ENCODE data around the gene AKNA. TPM values are rescaled to one million over a fixed set of nuclear protein-coding genes. Genes with fewer than 3 reads are reported as not detected.

The AKNA gene
- total RNA-seq, 1 experiment from 2014 or later = 29.3 TPM

- Mint-ChIP-seq H3K27me3 (ENCODE audit: low read depth) (no peaks in the 10 kb centered on the region), H3K36me3 (peaks cover 35% of the 10 kb centered on the region)
- no peak for ATAC-seq
These were observed 22.6 kb downstream of the AKNA start for GRCh38 chr9:114365194-114365593.

GRCh38 chr9:114364134-114365041 is 23.4 kb downstream of the AKNA start:
- ATAC-seq (no peak), DNase-seq (ENCODE audit: low spot score) (no peak)
- ChIA-PET CTCF (no interaction called here), POLR2A (no interaction called here)
- no peaks in the 10 kb centered on the region for H3K27me3 Mint-ChIP-seq (ENCODE audit: low read depth)
- H3K4me1 Mint-ChIP-seq = peaks cover 15% of the 10 kb centered on the region
- no peaks in the 10 kb centered on the region for H3K9me3 Mint-ChIP-seq
- no peak overlapping the region for H3K27ac Mint-ChIP-seq
- H3K4me3 Mint-ChIP-seq = no peak overlapping the region
- H3K36me3 Mint-ChIP-seq = peaks cover 42% of the 10 kb centered on the region
- no peak for TF ChIP-seq ZNF512 (CRISPR knock-in tag; IDR thresholded peaks at IDR 0.05; ENCODE audit: borderline replicate concordance)
- TF ChIP-seq ZNF671 (CRISPR knock-in tag; IDR thresholded peaks at IDR 0.05) = no peak
- TF ChIP-seq CBFB (CRISPR knock-in tag; IDR thresholded peaks at IDR 0.05; ENCODE audit: low read depth) = no peak
- no peak for TF ChIP-seq ZNF423 (CRISPR knock-in tag; IDR thresholded peaks at IDR 0.05)
- TF ChIP-seq ZMAT4 (CRISPR knock-in tag; IDR thresholded peaks at IDR 0.05) = no peak
- TF ChIP-seq ZNF219 (CRISPR knock-in tag; IDR thresholded peaks at IDR 0.05; ENCODE audit: borderline replicate concordance) = no peak
- TF ChIP-seq TCF7 (CRISPR knock-in tag; IDR thresholded peaks at IDR 0.05; ENCODE audit: low read depth) = no peak
- no peak for TF ChIP-seq E2F1 (CRISPR knock-in tag; IDR thresholded peaks at IDR 0.05)
- no peak for TF ChIP-seq ETV6 (CRISPR knock-in tag; IDR thresholded peaks at IDR 0.05)
- no peak for TF ChIP-seq NFE2L1 (CRISPR knock-in tag; IDR thresholded peaks at IDR 0.05)
- no peak for TF ChIP-seq ZBTB21 (CRISPR knock-in tag; IDR thresholded peaks at IDR 0.05; ENCODE audit: borderline replicate concordance)
- no peak for TF ChIP-seq GTF2I (CRISPR knock-in tag; conservative IDR thresholded peaks at IDR 0.05)
- TF ChIP-seq ELF4 (CRISPR knock-in tag; IDR thresholded peaks at IDR 0.05; ENCODE audit: low read depth) = no peak
- no peak for TF ChIP-seq TEAD4 (CRISPR knock-in tag; IDR thresholded peaks at IDR 0.05)
- no peak for TF ChIP-seq PREB (CRISPR knock-in tag; IDR thresholded peaks at IDR 0.05; ENCODE audit: borderline replicate concordance)

More at GRCh38 chr9:114365194-114365593, 22.6 kb downstream of the AKNA start:
- POLR2A ChIA-PET = no interaction called here
- peaks cover 23% of the 10 kb centered on the region for H3K4me1 Mint-ChIP-seq
- CTCF ChIA-PET = interaction anchor here (1.1 kb wide), 1 partner anchor 18 kb away, joined by 3 read pairs; no protein-coding TSS in a partner anchor
- no peak for TF ChIP-seq IRF2 (CRISPR knock-in tag; IDR thresholded peaks at IDR 0.05; ENCODE audit: borderline replicate concordance, low read depth)
- no peak for TF ChIP-seq USF2 (CRISPR knock-in tag; IDR thresholded peaks at IDR 0.05)
- no peak for TF ChIP-seq ZBTB21 (CRISPR knock-in tag; IDR thresholded peaks at IDR 0.05; ENCODE audit: borderline replicate concordance)
- TF ChIP-seq GABPB1 (CRISPR knock-in tag; IDR thresholded peaks at IDR 0.05) = no peak
- no peak for TF ChIP-seq MYBL2 (CRISPR knock-in tag; IDR thresholded peaks at IDR 0.05)
- TF ChIP-seq NFATC4 (CRISPR knock-in tag; IDR thresholded peaks at IDR 0.05) = no peak
- TF ChIP-seq NFYB (CRISPR knock-in tag; conservative IDR thresholded peaks at IDR 0.05; ENCODE audit: low read depth) = no peak
- no peak for TF ChIP-seq ATF3 (CRISPR knock-in tag; conservative IDR thresholded peaks at IDR 0.05)
- TF ChIP-seq NFE2L1 (CRISPR knock-in tag; IDR thresholded peaks at IDR 0.05) = no peak
- no peak for TF ChIP-seq ZNF671 (CRISPR knock-in tag; IDR thresholded peaks at IDR 0.05)
- TF ChIP-seq ESRRA (CRISPR knock-in tag; IDR thresholded peaks at IDR 0.05; ENCODE audit: borderline replicate concordance) = no peak
- no peak for TF ChIP-seq ZNF263 (CRISPR knock-in tag; IDR thresholded peaks at IDR 0.05; ENCODE audit: low read depth)
- no peak for TF ChIP-seq TEAD1 (CRISPR knock-in tag; IDR thresholded peaks at IDR 0.05)
- no peak for TF ChIP-seq TP53 (CRISPR knock-in tag; IDR thresholded peaks at IDR 0.05)
- TF ChIP-seq FOXK1 (CRISPR knock-in tag; IDR thresholded peaks at IDR 0.05) = no peak
- no peak for TF ChIP-seq MAX (CRISPR knock-in tag; IDR thresholded peaks at IDR 0.05)
- no peak for TF ChIP-seq ZBTB43 (CRISPR knock-in tag; IDR thresholded peaks at IDR 0.05)
- TF ChIP-seq ZNF232 (CRISPR knock-in tag; IDR thresholded peaks at IDR 0.05) = no peak
- H3K9me3 Mint-ChIP-seq = no peaks in the 10 kb centered on the region
- DNase-seq (ENCODE audit: low spot score) = no peak
- H3K4me3 Mint-ChIP-seq = no peak overlapping the region
- no peak overlapping the region for H3K27ac Mint-ChIP-seq
